HTR-8/SVneo (cell line): ENCODE data around the gene RNF183.
"Not testable (repeated sequence)": the region's sequence is repeated elsewhere in the genome, so short reads cannot be mapped to it uniquely, and the experiment has no call there.

ENCODE experiments used
- DNase-seq: peaks from one replicate; pipeline ENCODE4 v3.0.0; 2011; ENCODE audit warnings: low spot score, mixed read lengths; ENCODE audit not compliant: insufficient read length
- FAIRE-seq: peaks from 2 replicates; lab custom pipeline; 2011; peaks lifted over from hg19 to GRCh38; lab: Jason Lieb, UNC

RNF183 gene

DNA sequence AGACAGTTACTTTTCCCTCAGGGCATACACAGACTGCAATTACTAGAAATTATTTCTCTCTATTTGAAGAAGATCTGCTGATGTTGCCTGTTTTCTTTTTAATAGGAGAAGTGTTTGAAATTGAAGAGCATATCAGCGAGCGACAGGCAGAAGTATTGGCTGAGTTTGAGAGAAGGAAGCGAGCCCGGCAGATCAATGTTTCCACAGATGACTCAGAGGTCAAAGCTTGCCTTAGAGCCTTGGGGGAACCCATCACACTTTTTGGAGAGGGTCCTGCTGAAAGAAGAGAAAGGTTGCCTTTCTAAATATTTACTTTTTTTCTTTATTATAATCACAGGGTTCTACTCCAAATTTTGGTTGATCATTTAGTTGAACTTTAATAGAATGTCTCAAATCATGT is 24.3 kb downstream of the RNF183 start:
- FAIRE-seq (no peak), DNase-seq (no peak)

- FAIRE-seq (peak; percentile 88), DNase-seq (peak; percentile 92)
Measured at GRCh38 chr9:113275157-113276131, 27.7 kb downstream of the RNF183 start, which contains the start of the genes CDC26 and PRPF4. TSS of gene CDC26 (minus strand) at chr9:113275572. CDS start at chr9:113272507, 3,065 bp downstream. TSS of gene PRPF4 (plus strand) at chr9:113275658. CDS start at chr9:113275744, 86 bp downstream.

- no peak for FAIRE-seq
- DNase-seq: peak; percentile 48
Measured at GRCh38 chr9:113274474-113275156, 28.6 kb downstream of the RNF183 start.

GRCh38 chr9:113269871-113270270 is 33.3 kb downstream of the RNF183 start:
- DNase-seq: no peak
- no peak for FAIRE-seq

DNA sequence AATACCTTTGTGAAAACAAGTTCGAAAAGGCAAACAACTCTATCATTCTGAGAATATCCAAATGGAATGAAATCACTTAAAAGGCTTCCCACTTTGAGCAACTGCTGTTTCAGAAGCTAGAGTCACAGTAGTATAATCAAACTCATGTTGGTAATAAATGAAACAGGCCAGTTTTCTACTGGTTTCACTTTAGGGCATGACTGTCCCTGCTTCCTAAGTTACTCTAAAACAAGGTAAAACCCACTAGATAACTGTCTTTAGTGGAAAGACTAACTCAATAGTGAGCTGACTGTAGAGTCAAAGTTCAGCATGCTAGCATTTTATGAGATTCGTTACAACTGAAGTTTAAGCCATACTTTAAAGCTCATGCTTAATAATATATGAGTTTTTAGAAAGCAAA is 33.8 kb downstream of the RNF183 start:
- DNase-seq (no peak), FAIRE-seq (no peak)

- no peak for FAIRE-seq
- DNase-seq: no peak
Measured at GRCh38 chr9:113267911-113268566, 35.1 kb downstream of the RNF183 start.

DNA sequence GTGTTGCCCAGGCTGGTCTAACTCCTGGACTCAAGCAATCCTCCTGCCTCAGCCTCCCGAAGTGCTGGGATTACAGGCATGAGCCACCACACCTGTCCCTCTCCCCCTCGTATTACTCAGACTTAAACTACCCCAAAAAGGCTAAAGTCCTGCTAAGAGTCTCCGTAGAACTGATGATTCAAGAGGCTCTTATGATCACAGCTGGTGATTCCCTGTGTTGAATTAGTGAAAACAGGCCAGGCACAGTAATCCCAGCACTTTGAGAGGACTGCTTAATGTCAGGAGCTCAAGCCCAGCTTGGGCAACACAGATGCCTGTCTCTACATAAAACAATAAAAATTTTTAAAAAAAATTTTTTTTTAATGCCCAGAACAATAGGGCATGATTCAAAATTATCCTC is 37.0 kb downstream of the RNF183 start:
- FAIRE-seq (no peak), DNase-seq (no peak)

- FAIRE-seq (no peak), DNase-seq (no peak)
Measured at GRCh38 chr9:113261917-113262671, 41.1 kb downstream of the RNF183 start.

- FAIRE-seq: no peak
- no peak for DNase-seq
Measured at GRCh38 chr9:113258282-113258681, 44.9 kb downstream of the RNF183 start.

DNA sequence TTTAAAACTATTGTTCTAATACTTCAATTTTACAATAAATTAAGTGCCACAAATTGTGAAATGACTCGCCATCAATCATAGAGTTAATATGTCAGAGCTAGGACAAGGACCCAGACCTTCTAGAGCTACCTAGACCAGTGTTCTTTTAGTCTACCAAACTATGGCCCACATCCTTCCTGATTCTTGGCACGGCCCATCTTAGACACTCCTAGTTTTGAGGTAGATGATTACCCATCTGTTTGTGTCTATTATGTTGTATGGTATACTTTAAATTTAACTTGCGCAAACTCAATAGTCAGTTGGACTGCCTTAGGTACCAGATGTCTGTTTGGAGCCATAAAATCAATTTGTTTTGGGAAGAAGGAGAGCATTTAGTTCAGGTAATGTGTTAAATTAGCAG is 45.3 kb downstream of the RNF183 start:
- FAIRE-seq (no peak), DNase-seq (no peak)

GRCh38 chr9:113255438-113255837 is 47.7 kb downstream of the RNF183 start:
- FAIRE-seq (no peak), DNase-seq (no peak)

DNA sequence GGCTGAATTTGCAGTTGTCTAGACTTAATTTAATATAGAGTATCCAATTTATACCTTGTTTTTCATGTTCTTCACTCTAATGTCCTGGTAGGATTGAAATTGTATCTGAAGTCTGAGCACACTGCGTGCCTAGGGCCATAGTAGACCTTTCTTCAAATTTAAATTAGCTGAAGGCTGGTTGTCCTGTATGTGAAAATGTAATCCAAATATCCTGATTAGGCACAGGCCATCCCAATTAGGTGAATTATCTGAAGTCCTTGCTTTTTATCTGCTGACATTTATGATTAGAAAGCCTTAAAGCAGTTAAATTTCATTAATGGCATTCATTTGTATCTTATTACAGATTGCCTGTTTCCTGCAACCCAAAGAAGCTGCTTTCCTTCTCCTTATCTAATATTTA is 48.2 kb downstream of the RNF183 start:
- no peak for DNase-seq

DNA sequence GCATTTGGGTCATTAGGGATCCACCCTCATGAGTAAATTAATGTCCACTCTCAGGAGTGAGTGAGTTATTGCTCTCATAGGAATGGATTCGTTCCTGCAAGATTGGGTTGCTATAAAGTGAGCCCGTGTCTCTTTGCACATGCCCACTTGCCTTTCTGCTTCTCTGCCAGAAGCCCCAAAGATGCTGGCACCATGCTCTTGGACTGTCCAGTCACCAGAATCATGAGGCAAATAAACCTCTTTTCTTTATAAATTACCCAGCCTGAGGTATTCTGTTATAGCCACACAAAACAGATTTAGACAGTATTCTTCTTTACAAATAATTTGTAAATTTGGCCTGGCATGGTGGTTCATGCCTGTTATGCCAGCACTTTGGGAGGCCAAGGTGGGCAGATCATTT is 52.4 kb downstream of the RNF183 start:
- DNase-seq: no peak
- no peak for FAIRE-seq

More for the DNA sequence above, 48.2 kb downstream of the RNF183 start:
- no peak for FAIRE-seq

- FAIRE-seq, DNase-seq: not testable (repeated sequence)
Measured at GRCh38 chr9:113249661-113250060, 53.5 kb downstream of the RNF183 start.

- DNase-seq (no peak), FAIRE-seq (no peak)
Measured at GRCh38 chr9:113247640-113248039, 55.5 kb downstream of the RNF183 start.
